ENCODE results near the gene TNRC6C. TPM values are rescaled to one million over a fixed set of nuclear protein-coding genes. Genes with fewer than 3 reads are reported as not detected.

Gene TNRC6C
- total RNA-seq, 4 donors from 2014 or later, result 9.7 to 70.1 (median 23.2) TPM

DNA sequence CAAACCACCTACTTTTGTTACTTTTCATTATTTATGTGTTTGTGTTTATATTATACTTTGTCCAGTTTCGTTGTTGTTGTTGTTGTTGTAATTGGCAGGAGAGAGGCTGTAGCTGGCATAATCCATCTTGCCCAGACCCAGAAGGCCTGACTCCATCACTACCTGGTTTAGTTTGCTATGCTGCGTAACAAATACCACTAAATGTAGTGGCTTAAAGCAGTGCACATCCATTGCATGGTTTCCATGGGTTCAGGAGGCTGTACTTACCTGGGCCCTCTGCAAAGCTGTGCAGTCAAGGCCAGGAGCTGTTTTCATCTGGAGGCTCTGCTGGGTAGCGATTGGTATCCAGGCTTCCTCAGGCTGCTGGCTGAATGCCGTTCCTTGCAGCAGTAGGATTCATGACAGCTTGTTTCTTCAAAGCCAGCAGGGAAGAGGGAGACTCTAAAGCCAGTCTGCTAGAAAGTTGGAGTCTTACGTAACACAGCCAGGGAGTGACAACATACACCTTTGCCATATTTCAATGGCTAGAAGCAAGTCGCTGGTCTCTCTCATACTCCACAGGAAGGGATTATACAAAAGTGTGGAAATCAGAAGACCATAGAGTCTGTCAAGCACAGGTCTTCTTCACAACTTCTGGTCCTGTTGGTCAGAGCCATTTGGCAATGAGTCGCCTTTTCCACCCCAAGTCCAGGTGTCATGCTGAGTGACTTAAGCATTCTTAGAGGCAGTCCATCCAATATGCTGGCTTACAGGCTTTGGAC is 41.1 kb downstream of the TNRC6C start:
- no peak for DNase-seq
- H3K9me3 ChIP-seq, result no peaks in the 10 kb centered on the region
- no peak for TF ChIP-seq POLR2A (IDR thresholded peaks at IDR 0.05)
- TF ChIP-seq, protein P1, sequence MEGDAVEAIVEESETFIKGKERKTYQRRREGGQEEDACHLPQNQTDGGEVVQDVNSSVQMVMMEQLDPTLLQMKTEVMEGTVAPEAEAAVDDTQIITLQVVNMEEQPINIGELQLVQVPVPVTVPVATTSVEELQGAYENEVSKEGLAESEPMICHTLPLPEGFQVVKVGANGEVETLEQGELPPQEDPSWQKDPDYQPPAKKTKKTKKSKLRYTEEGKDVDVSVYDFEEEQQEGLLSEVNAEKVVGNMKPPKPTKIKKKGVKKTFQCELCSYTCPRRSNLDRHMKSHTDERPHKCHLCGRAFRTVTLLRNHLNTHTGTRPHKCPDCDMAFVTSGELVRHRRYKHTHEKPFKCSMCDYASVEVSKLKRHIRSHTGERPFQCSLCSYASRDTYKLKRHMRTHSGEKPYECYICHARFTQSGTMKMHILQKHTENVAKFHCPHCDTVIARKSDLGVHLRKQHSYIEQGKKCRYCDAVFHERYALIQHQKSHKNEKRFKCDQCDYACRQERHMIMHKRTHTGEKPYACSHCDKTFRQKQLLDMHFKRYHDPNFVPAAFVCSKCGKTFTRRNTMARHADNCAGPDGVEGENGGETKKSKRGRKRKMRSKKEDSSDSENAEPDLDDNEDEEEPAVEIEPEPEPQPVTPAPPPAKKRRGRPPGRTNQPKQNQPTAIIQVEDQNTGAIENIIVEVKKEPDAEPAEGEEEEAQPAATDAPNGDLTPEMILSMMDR (IDR thresholded peaks at IDR 0.05), result no peak
- H3K4me3 ChIP-seq, result no peak overlapping the region
- no peaks in the 10 kb centered on the region for H3K36me3 ChIP-seq
- no peaks in the 10 kb centered on the region for H3K27me3 ChIP-seq
- H3K27ac ChIP-seq, result no peak overlapping the region
- H3K4me1 ChIP-seq, result peaks cover 0 to 11% (median 0%) of the 10 kb centered on the region in 4 donors

DNA sequence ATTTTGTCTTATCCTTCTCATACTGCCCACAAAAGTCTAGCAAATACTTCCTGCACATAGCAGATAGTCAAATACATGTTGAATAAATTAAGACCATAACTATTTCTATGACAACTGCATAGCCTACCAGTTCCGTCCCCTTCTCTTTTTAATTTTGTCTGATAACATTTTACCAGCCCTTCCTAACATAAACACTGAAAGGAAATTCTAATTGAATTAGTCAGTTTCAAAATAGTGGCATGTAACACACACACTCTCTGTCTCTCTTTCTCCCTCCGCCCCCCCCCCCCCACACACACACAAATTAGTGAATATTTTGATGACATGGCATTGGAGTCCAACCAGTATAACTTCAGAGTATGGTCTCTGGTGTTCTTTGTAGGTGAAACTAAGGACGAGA is 41.8 kb downstream of the TNRC6C start:
- Histone ChIP-seq H3K4me3 (no peak overlapping the region), H3K36me3 (no peaks in the 10 kb centered on the region), H3K9me3 (no peaks in the 10 kb centered on the region), H3K27ac (no peak overlapping the region), H3K27me3 (no peaks in the 10 kb centered on the region), H3K4me1 (peaks cover 0 to 5% (median 0%) of the 10 kb centered on the region in 4 donors)
- no peak for DNase-seq
- TF ChIP-seq POLR2A (IDR thresholded peaks at IDR 0.05), result no peak
- TF ChIP-seq, protein P1 (IDR thresholded peaks at IDR 0.05), result no peak

DNA sequence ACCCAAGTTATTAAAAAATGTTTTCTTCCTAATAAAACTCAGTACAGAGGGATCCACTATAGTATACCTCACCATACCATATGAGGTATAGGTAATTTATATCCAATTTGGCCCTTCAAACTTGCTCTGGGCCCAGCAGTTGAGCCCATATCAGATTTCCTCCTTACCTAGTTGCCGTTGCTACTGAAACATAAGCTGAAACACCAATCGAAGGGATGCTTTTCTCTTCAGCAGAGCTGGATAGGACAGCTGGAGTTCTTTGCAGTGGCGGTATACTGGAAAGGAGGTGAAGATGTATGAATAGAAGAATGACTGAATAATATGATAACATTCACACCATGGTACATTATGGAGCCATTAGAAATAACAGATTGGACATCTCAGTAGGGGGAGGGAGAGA is 42.7 kb downstream of the TNRC6C start:
- Histone ChIP-seq H3K4me3 (no peak overlapping the region), H3K4me1 (no peaks in the 10 kb centered on the region), H3K36me3 (no peaks in the 10 kb centered on the region), H3K27ac (no peak overlapping the region), H3K27me3 (no peaks in the 10 kb centered on the region), H3K9me3 (no peaks in the 10 kb centered on the region)
- TF ChIP-seq, protein P1 (IDR thresholded peaks at IDR 0.05), result no peak
- no peak for TF ChIP-seq POLR2A (IDR thresholded peaks at IDR 0.05)
- no peak for DNase-seq

DNA sequence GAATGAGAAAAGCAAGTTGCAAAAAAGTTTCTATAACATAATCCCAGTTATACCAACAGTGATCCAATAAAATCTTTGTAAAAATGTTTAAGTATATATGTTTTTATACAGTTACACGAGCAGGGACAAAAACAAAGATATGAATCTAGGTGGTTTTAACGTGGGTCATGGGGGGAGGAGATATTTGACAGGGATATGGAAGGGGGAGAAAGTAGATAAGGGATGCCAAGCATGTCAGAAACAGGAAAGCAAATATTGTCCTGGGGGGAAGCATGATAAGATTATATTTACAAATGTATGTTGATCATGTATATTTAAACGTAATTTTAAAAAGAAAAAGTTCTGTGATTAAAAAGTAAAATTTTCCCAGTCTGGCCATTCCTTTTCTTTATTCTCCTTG is 43.1 kb downstream of the TNRC6C start:
- DNase-seq, result no peak
- Histone ChIP-seq H3K36me3 (no peaks in the 10 kb centered on the region), H3K27me3 (no peaks in the 10 kb centered on the region), H3K4me3 (no peak overlapping the region), H3K27ac (no peak overlapping the region), H3K4me1 (no peaks in the 10 kb centered on the region), H3K9me3 (no peaks in the 10 kb centered on the region)
- no peak for TF ChIP-seq POLR2A (IDR thresholded peaks at IDR 0.05)

DNA sequence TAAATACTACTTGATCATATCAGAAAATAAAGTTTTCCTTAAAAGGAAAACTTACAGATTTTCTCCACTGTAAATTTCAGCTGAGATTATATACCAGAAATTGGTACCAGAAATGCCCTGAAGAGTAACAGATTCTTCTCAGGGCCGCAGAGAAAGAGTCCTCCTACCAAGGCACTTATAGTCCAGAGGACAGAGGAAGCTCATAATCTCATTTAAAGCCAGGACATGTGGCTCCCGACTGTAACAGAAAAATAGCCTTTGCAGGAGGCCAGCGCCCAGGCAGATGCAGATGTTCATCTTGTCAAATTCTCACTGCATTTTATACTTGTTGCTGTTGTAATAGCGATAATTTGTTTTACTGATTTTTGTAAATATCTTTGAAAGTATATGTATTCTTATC is 43.7 kb downstream of the TNRC6C start:
- DNase-seq, result no peak
- no peaks in the 10 kb centered on the region for H3K36me3 ChIP-seq
- no peak overlapping the region for H3K4me3 ChIP-seq
- no peaks in the 10 kb centered on the region for H3K27me3 ChIP-seq
- TF ChIP-seq, protein P1 (IDR thresholded peaks at IDR 0.05), result no peak
- no peak for TF ChIP-seq POLR2A (IDR thresholded peaks at IDR 0.05)
- no peak overlapping the region for H3K27ac ChIP-seq
- no peaks in the 10 kb centered on the region for H3K4me1 ChIP-seq
- H3K9me3 ChIP-seq, result no peaks in the 10 kb centered on the region

DNA sequence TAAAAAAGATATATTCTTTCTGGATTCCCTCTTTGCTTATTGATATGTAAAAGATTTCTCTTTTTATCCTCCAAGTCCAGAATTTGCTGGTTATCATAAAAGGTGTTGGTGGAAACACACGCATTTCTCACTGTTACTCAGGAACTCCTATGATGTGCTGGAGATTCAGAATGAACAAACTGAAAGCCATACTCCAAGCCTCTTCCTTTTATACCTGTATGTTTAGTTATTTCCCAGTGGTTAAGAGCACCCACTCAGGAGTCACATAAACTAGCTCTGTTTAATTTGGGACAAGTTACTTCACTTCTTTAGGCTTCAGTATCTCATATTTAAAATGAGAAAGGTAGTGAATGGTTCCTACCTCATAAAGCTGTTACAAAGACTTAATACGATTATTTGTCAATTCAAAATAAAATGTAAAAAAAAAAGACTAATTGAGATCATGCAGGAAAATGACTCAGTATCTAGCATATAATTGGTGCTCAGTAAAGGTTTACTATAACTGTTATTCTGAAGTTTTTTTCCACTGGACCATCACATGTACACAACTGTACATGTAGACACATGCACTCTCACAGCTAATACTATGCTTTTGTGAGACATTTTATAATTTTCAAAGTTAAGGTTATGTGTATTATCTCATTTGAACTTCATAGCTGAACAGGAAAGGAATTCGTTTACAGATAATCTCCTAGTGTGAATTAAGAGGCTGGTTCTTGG is 47.1 kb downstream of the TNRC6C start:
- TF ChIP-seq, protein P1 (IDR thresholded peaks at IDR 0.05), result no peak
- TF ChIP-seq POLR2A (IDR thresholded peaks at IDR 0.05), result no peak
- no peak for DNase-seq
- no peak overlapping the region for H3K4me3 ChIP-seq
- no peaks in the 10 kb centered on the region for H3K27me3 ChIP-seq
- no peak overlapping the region for H3K27ac ChIP-seq
- no peaks in the 10 kb centered on the region for H3K4me1 ChIP-seq
- no peaks in the 10 kb centered on the region for H3K9me3 ChIP-seq
- H3K36me3 ChIP-seq, result no peaks in the 10 kb centered on the region
